GM21529 (cell line): ENCODE results near the gene XPO6.
"Not testable (repeated sequence)": the region's sequence is repeated elsewhere in the genome, so short reads cannot be mapped to it uniquely, and the experiment has no call there.

Experiments used
- ATAC-seq: cut with Tn5 transposase; IDR thresholded peaks from one replicate; pipeline ENCODE4 v1.9.1; 2021; ENCODE audit not compliant: unreplicated experiment

XPO6 gene

GRCh38 chr16:28155293-28155692, 56.5 kb downstream of the XPO6 start:
- no peak for ATAC-seq

GRCh38 chr16:28151180-28151579, 60.6 kb downstream of the XPO6 start:
- ATAC-seq = no peak

- no peak for ATAC-seq
Measured at GRCh38 chr16:28149011-28149888, 62.5 kb downstream of the XPO6 start.

- no peak for ATAC-seq
Measured at GRCh38 chr16:28146536-28146935, 65.2 kb downstream of the XPO6 start.

- no peak for ATAC-seq
Measured at GRCh38 chr16:28145796-28146195, 66.0 kb downstream of the XPO6 start.

GRCh38 chr16:28140788-28141618, 70.8 kb downstream of the XPO6 start:
- ATAC-seq = peak; percentile 56

GRCh38 chr16:28139530-28139929, 72.2 kb downstream of the XPO6 start:
- no peak for ATAC-seq

- ATAC-seq = no peak
Measured at GRCh38 chr16:28136751-28137434, 74.9 kb downstream of the XPO6 start.

- no peak for ATAC-seq
Measured at GRCh38 chr16:28133666-28134065, 78.1 kb downstream of the XPO6 start.

- ATAC-seq = no peak
Measured at GRCh38 chr16:28131743-28132393, 79.9 kb downstream of the XPO6 start.

GRCh38 chr16:28131181-28131580, 80.6 kb downstream of the XPO6 start:
- ATAC-seq = no peak

- no peak for ATAC-seq
Measured at GRCh38 chr16:28130099-28131088, 81.4 kb downstream of the XPO6 start.

- no peak for ATAC-seq
Measured at GRCh38 chr16:28126684-28127620, 84.8 kb downstream of the XPO6 start.

- ATAC-seq = no peak
Measured at GRCh38 chr16:28125592-28125991, 86.2 kb downstream of the XPO6 start.

GRCh38 chr16:28121527-28121926, 90.2 kb downstream of the XPO6 start:
- ATAC-seq = no peak

GRCh38 chr16:28120754-28121153, 91.0 kb downstream of the XPO6 start:
- ATAC-seq = no peak

GRCh38 chr16:28118637-28119036, 93.1 kb downstream of the XPO6 start:
- ATAC-seq = no peak

- ATAC-seq = no peak
Measured at GRCh38 chr16:28117168-28117565, 94.6 kb downstream of the XPO6 start.

GRCh38 chr16:28115866-28116265, 95.9 kb downstream of the XPO6 start:
- ATAC-seq = not testable (repeated sequence)
